Upper lobe of right lung (tissue), 1 donor: ENCODE data around the gene NRROS. TPM values are rescaled to one million over a fixed set of nuclear protein-coding genes. Genes with fewer than 3 reads are reported as not detected.
A peak's percentile ranks its signal among the peaks of the same experiment; 100 is the strongest.

Source experiments
- ATAC-seq: fragments of 200-7000 bp; cut with Tn5 transposase; one replicate; pipeline ENCODE4 v1.9.1; 2020; ENCODE audit warnings: mild to moderate bottlenecking, moderate library complexity
- DNase-seq: peaks from one replicate; pipeline ENCODE4 v3.0.0-alpha.2; 2020
- H3K27ac ChIP-seq: fragments of 200-600 bp; one replicate; pipeline ENCODE4 v1.8.0; 2022
- H3K27me3 ChIP-seq: fragments of 200-600 bp; one replicate; pipeline ENCODE4 v1.8.0; 2022; ENCODE audit warnings: mild to moderate bottlenecking
- H3K36me3 ChIP-seq: fragments of 200-600 bp; one replicate; pipeline ENCODE4 v1.8.0; 2022
- H3K4me1 ChIP-seq: fragments of 200-600 bp; one replicate; pipeline ENCODE4 v1.8.0; 2022
- H3K4me3 ChIP-seq: fragments of 200-600 bp; one replicate; pipeline ENCODE4 v1.8.0; 2022; ENCODE audit warnings: mild to moderate bottlenecking
- H3K9me3 ChIP-seq: fragments of 200-600 bp; one replicate; pipeline ENCODE4 v1.8.0; 2022
- intact Hi-C: fragments of 100-400 bp; cut with DNase I; formaldehyde crosslinking; loops from one replicate; pipeline ENCODE4 v1.11.0; 2022
- total RNA-seq: library from RNA; stranded (reverse); fragmentation: NEBNext Ultra II Directional; extraction: Animal tissue kit (Norgen Biotek cat#: 25700); gene quantifications from one replicate; pipeline ENCODE4 v1.2.1, GENCODE V29; 2021
- TF ChIP-seq, protein P1 (sequence below): fragments of 200-600 bp; IDR thresholded peaks from one replicate; pipeline ENCODE4 v1.8.0; 2022; ENCODE audit warnings: antibody characterized with exemption
- donor health status: DM: no; HTN: yes; CAD: no; lungs with severe emphysema.

NRROS gene
- total RNA-seq, 1 donor from 2014 or later: 19.5 TPM

GRCh38 chr3:196654006-196654734 is 14.7 kb downstream of the NRROS start:
- H3K4me3 ChIP-seq: no peak overlapping the region
- ATAC-seq (peak; percentile 5), DNase-seq (peak; percentile 40)
- no peaks in the 10 kb centered on the region for H3K27me3 ChIP-seq
- H3K4me1 ChIP-seq: peaks cover 31% of the 10 kb centered on the region
- intact Hi-C loops: no loop called here
- TF ChIP-seq, protein P1, sequence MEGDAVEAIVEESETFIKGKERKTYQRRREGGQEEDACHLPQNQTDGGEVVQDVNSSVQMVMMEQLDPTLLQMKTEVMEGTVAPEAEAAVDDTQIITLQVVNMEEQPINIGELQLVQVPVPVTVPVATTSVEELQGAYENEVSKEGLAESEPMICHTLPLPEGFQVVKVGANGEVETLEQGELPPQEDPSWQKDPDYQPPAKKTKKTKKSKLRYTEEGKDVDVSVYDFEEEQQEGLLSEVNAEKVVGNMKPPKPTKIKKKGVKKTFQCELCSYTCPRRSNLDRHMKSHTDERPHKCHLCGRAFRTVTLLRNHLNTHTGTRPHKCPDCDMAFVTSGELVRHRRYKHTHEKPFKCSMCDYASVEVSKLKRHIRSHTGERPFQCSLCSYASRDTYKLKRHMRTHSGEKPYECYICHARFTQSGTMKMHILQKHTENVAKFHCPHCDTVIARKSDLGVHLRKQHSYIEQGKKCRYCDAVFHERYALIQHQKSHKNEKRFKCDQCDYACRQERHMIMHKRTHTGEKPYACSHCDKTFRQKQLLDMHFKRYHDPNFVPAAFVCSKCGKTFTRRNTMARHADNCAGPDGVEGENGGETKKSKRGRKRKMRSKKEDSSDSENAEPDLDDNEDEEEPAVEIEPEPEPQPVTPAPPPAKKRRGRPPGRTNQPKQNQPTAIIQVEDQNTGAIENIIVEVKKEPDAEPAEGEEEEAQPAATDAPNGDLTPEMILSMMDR: no peak
- no peaks in the 10 kb centered on the region for H3K9me3 ChIP-seq
- H3K36me3 ChIP-seq: peaks cover 48% of the 10 kb centered on the region
- no peak overlapping the region for H3K27ac ChIP-seq

DNA sequence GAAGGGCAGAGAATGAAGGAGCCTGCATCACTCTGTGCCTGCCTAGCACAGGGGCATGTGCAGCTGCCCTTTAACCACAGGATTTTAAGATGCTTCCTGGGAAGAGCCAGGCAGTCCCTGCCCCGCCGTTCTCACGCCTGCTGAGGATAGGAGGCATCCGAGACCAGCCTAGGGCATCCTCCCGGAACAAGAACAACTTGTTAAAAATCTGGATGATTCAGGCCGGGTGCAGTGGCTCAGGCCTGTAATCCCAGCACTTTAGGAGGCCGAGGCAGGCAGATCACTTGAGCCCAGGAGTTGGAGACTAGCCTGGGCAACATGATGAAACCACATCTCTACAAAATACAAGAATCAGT is 15.2 kb downstream of the NRROS start:
- DNase-seq: peak; percentile 30
- no peak overlapping the region for H3K27ac ChIP-seq

DNA sequence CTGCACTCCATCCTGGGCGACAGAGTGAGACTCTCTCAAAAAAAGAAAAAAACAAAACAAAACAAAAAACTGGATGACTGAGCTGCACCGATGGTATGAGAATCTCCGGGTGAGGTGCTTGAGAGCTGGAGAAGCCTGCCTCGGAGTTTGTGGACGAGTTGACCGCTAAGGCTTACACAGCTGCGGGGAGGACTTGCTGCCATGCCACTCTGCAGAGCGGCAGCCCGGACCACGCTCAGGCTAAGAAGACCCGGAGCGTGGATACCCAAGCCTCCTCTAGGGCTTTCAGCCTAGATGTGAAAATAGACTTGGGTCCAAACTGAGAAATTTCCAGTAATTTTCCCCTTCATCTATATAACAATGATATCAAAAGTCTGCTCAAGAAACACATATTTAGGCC is 16.0 kb downstream of the NRROS start:
- Histone ChIP-seq H3K4me3 (no peak overlapping the region), H3K36me3 (peaks cover 49% of the 10 kb centered on the region), H3K27ac (no peak overlapping the region), H3K9me3 (no peaks in the 10 kb centered on the region), H3K4me1 (peaks cover 31% of the 10 kb centered on the region), H3K27me3 (no peaks in the 10 kb centered on the region)
- no peak for DNase-seq
- TF ChIP-seq, protein P1: no peak
- no peak for ATAC-seq
- intact Hi-C loops: no loop called here

More for the DNA sequence above, 15.2 kb downstream of the NRROS start:
- no peaks in the 10 kb centered on the region for H3K27me3 ChIP-seq
- no peak for ATAC-seq
- no peaks in the 10 kb centered on the region for H3K9me3 ChIP-seq
- TF ChIP-seq, protein P1: no peak
- peaks cover 31% of the 10 kb centered on the region for H3K4me1 ChIP-seq
- intact Hi-C loops: no loop called here
- peaks cover 49% of the 10 kb centered on the region for H3K36me3 ChIP-seq
- no peak overlapping the region for H3K4me3 ChIP-seq

- no peak for DNase-seq
- H3K9me3 ChIP-seq: no peaks in the 10 kb centered on the region
- no peak overlapping the region for H3K4me3 ChIP-seq
- ATAC-seq: no peak
- no peak overlapping the region for H3K27ac ChIP-seq
- peaks cover 30% of the 10 kb centered on the region for H3K4me1 ChIP-seq
- H3K27me3 ChIP-seq: no peaks in the 10 kb centered on the region
- TF ChIP-seq, protein P1: no peak
- peaks cover 51% of the 10 kb centered on the region for H3K36me3 ChIP-seq
- intact Hi-C loops: no loop called here
These were observed 16.7 kb downstream of the NRROS start for GRCh38 chr3:196656213-196656612.

GRCh38 chr3:196659901-196660351 is 20.4 kb downstream of the NRROS start:
- DNase-seq (no peak), ATAC-seq (peak; percentile 8)
- TF ChIP-seq, protein P1: no peak

More at GRCh38 chr3:196659901-196660351, 20.4 kb downstream of the NRROS start:
- no peaks in the 10 kb centered on the region for H3K4me1 ChIP-seq
- H3K4me3 ChIP-seq: no peak overlapping the region
- H3K9me3 ChIP-seq: no peaks in the 10 kb centered on the region
- no peak overlapping the region for H3K27ac ChIP-seq
- peaks cover 47% of the 10 kb centered on the region for H3K36me3 ChIP-seq
- intact Hi-C loops: no loop called here
- H3K27me3 ChIP-seq: no peaks in the 10 kb centered on the region
